Measurements from ENCODE around the gene CCNT1.
"Not testable (repeated sequence)": the region's sequence is repeated elsewhere in the genome, so short reads cannot be mapped to it uniquely, and the experiment has no call there.

- TF ChIP-seq POLR2A, CTCF, POLR2AphosphoS5 (IDR thresholded peaks at IDR 0.05): not testable (repeated sequence)
These were observed 3.7 kb upstream of the CCNT1 start for GRCh38 chr12:48720171-48720570.
